ENCODE measurements around the gene ACVR1.
"Not testable (repeated sequence)": the region's sequence is repeated elsewhere in the genome, so short reads cannot be mapped to it uniquely, and the experiment has no call there.

Gene ACVR1

DNA sequence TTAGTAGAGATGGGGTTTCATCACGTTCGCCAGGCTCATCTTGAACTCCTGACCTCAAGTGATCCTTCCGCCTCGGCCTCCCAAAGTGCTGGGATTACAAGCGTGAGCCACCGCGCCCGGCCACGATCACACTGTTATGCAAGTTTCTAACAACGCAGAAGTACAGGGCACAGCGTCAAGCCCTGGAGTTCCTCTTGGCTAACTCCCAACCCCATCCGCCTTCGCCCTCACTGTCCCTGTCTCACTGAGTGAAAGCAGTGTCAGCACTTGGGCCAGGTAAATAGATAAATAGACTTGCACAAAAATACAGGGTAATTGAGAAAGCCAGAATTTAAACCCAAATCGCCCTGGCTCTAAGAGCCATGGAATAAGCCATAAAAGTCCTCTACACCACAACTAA is 111.7 kb downstream of the ACVR1 start:
- no peak for DNase-seq (ENCODE audit: extremely low read depth, low read depth)
- TF ChIP-seq, protein P1, sequence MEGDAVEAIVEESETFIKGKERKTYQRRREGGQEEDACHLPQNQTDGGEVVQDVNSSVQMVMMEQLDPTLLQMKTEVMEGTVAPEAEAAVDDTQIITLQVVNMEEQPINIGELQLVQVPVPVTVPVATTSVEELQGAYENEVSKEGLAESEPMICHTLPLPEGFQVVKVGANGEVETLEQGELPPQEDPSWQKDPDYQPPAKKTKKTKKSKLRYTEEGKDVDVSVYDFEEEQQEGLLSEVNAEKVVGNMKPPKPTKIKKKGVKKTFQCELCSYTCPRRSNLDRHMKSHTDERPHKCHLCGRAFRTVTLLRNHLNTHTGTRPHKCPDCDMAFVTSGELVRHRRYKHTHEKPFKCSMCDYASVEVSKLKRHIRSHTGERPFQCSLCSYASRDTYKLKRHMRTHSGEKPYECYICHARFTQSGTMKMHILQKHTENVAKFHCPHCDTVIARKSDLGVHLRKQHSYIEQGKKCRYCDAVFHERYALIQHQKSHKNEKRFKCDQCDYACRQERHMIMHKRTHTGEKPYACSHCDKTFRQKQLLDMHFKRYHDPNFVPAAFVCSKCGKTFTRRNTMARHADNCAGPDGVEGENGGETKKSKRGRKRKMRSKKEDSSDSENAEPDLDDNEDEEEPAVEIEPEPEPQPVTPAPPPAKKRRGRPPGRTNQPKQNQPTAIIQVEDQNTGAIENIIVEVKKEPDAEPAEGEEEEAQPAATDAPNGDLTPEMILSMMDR (IDR thresholded peaks at IDR 0.05; ENCODE audit: low read depth, low read length): no peak

DNA sequence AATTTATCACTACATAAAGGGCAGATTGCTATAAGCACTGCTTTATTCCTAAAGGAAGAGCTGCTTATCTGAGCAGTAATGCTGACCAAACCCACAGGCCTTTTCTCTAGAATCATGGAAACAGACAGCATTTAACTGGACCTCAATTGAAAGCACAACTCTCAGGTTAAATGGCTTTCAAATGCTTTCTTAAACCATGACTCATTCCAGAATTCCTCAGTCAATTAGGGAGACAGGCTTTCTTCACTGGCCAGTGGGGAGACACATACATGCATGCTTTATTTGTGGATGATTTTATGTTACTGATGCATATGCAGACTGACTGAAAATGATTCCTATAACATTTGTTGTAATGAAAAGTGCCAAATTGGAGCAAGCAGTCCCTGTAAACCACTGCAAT is 114.6 kb downstream of the ACVR1 start:
- DNase-seq (ENCODE audit: extremely low read depth, low read depth): no peak
- TF ChIP-seq, protein P1 (IDR thresholded peaks at IDR 0.05; ENCODE audit: low read depth, low read length): no peak

DNA sequence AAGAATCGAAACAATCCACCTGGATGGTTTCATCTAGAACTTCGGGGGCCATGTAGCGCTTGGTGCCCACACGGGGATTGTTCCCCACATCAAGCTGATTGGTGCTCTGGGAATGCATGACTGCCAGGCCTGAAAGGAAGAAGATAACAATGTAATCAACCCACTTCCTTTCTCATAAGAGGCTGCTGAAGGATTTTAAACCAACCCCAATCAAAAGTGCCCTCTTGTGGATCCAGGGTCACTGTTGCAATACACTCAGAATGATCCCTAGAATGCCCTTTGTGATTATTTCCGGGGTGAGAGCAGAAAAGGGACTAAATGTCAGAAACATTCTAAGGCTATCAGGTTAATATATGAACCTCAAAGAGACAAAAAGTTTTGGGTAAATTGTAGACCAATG is 115.2 kb downstream of the ACVR1 start:
- no peak for DNase-seq (ENCODE audit: extremely low read depth, low read depth)
- TF ChIP-seq, protein P1 (IDR thresholded peaks at IDR 0.05; ENCODE audit: low read depth, low read length): no peak

DNA sequence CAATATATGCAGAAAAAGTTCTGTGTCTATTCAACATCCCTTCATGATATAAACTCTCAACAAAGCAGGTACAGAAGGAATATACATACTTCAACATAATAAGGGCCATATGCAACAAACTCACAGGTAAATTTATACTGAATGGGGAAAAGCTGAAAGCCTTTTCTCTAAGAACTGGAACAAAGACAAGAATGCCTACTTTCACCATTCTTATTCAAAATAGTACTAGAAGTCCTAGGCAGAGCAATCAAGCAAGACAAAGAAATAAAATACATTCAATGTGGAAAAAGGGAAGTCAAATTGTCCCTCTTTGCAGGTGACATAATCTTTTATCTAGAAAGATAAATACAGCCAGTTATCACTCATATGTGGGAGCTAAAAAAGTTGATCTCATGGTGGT is 116.3 kb downstream of the ACVR1 start:
- no peak for DNase-seq (ENCODE audit: extremely low read depth, low read depth)
- TF ChIP-seq, protein P1 (IDR thresholded peaks at IDR 0.05; ENCODE audit: low read depth, low read length): no peak

DNA sequence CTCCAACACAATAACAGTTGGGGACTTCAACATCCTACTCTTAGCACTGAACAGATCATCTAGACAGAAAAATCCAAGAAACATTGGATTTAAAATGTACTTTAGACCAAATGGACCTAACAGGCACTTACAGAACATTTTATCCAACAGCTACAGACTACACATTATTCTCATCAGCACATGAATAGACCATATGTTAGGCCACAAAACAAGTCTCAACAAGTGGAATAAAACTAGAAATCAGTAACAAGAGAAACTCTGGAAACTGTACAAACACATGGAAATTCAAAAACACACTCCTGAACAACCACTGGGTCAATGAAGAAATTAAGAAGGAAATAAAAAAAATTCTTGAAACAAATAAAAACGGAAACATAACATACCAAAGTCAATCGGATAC is 117.5 kb downstream of the ACVR1 start:
- TF ChIP-seq, protein P1 (IDR thresholded peaks at IDR 0.05; ENCODE audit: low read depth, low read length): no peak
- DNase-seq (ENCODE audit: extremely low read depth, low read depth): no peak

DNA sequence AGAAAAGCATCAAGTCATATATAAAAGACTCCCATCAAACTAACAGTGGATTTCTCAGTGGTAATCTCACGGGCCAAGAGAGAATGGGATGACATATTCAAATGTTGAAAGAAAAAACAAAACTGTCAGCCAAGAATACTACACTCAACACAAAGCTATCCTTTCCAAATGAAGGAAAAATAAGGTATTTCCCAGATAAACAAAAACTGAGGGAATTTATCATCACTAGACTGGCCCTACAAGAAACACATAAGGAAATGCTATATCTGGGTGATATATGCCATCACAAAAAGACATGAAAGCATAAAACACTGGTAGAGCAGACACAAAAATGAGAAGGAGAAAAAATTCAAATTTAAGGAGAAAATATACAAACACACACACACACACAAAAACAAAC is 118.6 kb downstream of the ACVR1 start:
- TF ChIP-seq, protein P1 (IDR thresholded peaks at IDR 0.05; ENCODE audit: low read depth, low read length): no peak
- DNase-seq (ENCODE audit: extremely low read depth, low read depth): no peak

DNA sequence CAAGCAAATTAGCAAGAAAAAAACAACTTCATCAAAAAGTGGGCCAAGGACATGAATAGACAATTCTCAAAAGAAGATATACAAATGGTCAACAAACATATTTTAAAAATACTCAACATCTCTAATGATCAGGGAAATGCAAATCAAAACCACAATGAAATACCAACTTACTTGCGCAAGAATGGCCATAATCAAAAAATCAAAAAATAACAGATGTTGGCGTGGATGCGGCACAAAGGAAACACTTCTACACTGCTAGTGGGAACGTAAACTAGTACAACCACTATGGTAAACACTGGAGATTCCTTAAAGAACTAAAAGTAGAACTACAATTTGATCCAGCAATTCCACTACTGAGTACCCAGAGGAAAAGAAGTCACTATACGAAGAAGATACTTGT is 119.7 kb downstream of the ACVR1 start:
- DNase-seq (ENCODE audit: extremely low read depth, low read depth): not testable (repeated sequence)

DNA sequence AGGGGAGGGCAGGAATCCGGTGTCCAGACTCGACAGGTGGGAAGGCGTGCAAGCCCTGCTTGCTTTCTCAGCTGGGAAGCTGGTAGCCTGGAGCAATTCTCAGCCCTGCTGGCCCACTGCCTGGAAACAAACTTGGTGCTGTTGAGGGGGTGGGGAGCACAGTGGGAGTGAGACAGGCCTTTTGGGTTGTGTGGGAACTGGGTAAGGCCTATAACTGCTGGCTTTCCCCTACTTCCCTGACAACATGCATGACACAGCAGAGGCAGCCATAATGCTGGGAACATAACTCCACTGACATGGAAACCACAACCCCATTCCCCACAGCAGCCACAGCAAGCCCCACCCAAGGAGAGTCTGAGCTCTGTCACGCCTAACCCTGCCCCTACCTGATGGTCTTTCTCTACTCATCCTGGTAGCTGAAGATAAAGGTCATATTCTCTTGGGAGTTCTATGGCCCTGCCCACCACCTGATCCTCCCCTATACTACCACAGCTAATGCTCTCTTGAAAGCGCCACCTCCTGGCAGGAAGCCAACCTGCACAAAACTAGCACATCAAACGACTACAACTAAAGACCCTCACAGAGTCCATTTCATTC is 124.6 kb downstream of the ACVR1 start:
- TF ChIP-seq, protein P1 (IDR thresholded peaks at IDR 0.05; ENCODE audit: low read depth, low read length): no peak
- DNase-seq (ENCODE audit: extremely low read depth, low read depth): no peak
